ENCODE measurements around the gene SLC16A11.

GRCh38 chr17:7068268-7068667 lies 24.4 kb upstream of the SLC16A11 start:
- no peak for TF ChIP-seq POLR2A (IDR thresholded peaks at IDR 0.05; ENCODE audit: low read length)
- no peak for TF ChIP-seq GATA1 (IDR thresholded peaks at IDR 0.05; ENCODE audit: low read depth, low read length)

All from erythroblast (primary cell).